Mononuclear cell (primary cell): ENCODE results near the gene PON2. TPM values are rescaled to one million over a fixed set of nuclear protein-coding genes. Genes with fewer than 3 reads are reported as not detected.

Experiments
- H3K27me3 ChIP-seq: 2 replicates; pipeline ENCODE4 v1.6.0; 2011; ENCODE audit warnings: low read length, control low read depth; ENCODE audit not compliant: insufficient read depth
- H3K4me1 ChIP-seq: 2 replicates; pipeline ENCODE4 v1.5.1; 2011; ENCODE audit warnings: mild to moderate bottlenecking, low read length, control low read depth; ENCODE audit not compliant: insufficient read depth
- H3K4me3 ChIP-seq: 2 replicates; pipeline ENCODE4 v1.5.1; 2011; ENCODE audit warnings: mild to moderate bottlenecking, low read length, moderate library complexity
- H3K9me3 ChIP-seq: 2 replicates; pipeline ENCODE4 v1.5.1; 2011; ENCODE audit warnings: low read depth, mild to moderate bottlenecking, control low read depth, low read length
- total RNA-seq: library from RNA; depleted of rRNA; stranded (reverse); fragments of >200 nt; gene quantifications from one replicate; pipeline ENCODE4 v1.2.3, GENCODE V29; 2012

The PON2 gene
- total RNA-seq, 1 donor, result 7.6 TPM

- H3K4me1 ChIP-seq, result peaks cover 9% of the 10 kb centered on the region
- no peaks in the 10 kb centered on the region for H3K9me3 ChIP-seq
- no peak overlapping the region for H3K4me3 ChIP-seq
- no peaks in the 10 kb centered on the region for H3K27me3 ChIP-seq
Observed at GRCh38 chr7:95429241-95429990, 5.4 kb downstream of the PON2 start.

GRCh38 chr7:95427914-95428516 is 6.8 kb downstream of the PON2 start:
- Histone ChIP-seq H3K9me3 (no peaks in the 10 kb centered on the region), H3K4me3 (no peak overlapping the region), H3K4me1 (no peaks in the 10 kb centered on the region), H3K27me3 (no peaks in the 10 kb centered on the region)

- H3K27me3 ChIP-seq, result no peaks in the 10 kb centered on the region
- no peak overlapping the region for H3K4me3 ChIP-seq
- no peaks in the 10 kb centered on the region for H3K9me3 ChIP-seq
Observed at GRCh38 chr7:95427166-95427565, 7.7 kb downstream of the PON2 start.

GRCh38 chr7:95425694-95426093 is 9.1 kb downstream of the PON2 start:
- H3K9me3 ChIP-seq, result no peaks in the 10 kb centered on the region
- H3K4me1 ChIP-seq, result no peaks in the 10 kb centered on the region
- no peak overlapping the region for H3K4me3 ChIP-seq
- no peaks in the 10 kb centered on the region for H3K27me3 ChIP-seq

More at GRCh38 chr7:95427166-95427565, 7.7 kb downstream of the PON2 start:
- H3K4me1 ChIP-seq, result no peaks in the 10 kb centered on the region

GRCh38 chr7:95424716-95425115 is 10.1 kb downstream of the PON2 start:
- Histone ChIP-seq H3K4me1 (no peaks in the 10 kb centered on the region), H3K4me3 (no peak overlapping the region), H3K9me3 (no peaks in the 10 kb centered on the region), H3K27me3 (no peaks in the 10 kb centered on the region)

- Histone ChIP-seq H3K9me3 (no peaks in the 10 kb centered on the region), H3K4me1 (no peaks in the 10 kb centered on the region), H3K4me3 (no peak overlapping the region), H3K27me3 (no peaks in the 10 kb centered on the region)
Observed at GRCh38 chr7:95421847-95422444, 12.9 kb downstream of the PON2 start.

- no peak overlapping the region for H3K4me3 ChIP-seq
- no peaks in the 10 kb centered on the region for H3K27me3 ChIP-seq
- no peaks in the 10 kb centered on the region for H3K4me1 ChIP-seq
- no peaks in the 10 kb centered on the region for H3K9me3 ChIP-seq
Observed at GRCh38 chr7:95421000-95421846, 13.6 kb downstream of the PON2 start.

- no peaks in the 10 kb centered on the region for H3K9me3 ChIP-seq
- no peak overlapping the region for H3K4me3 ChIP-seq
- H3K4me1 ChIP-seq, result no peaks in the 10 kb centered on the region
- no peaks in the 10 kb centered on the region for H3K27me3 ChIP-seq
Observed at GRCh38 chr7:95412075-95412474, 22.8 kb downstream of the PON2 start.

GRCh38 chr7:95411666-95412065 is 23.2 kb downstream of the PON2 start:
- no peak overlapping the region for H3K4me3 ChIP-seq
- H3K9me3 ChIP-seq, result no peaks in the 10 kb centered on the region
- H3K4me1 ChIP-seq, result no peaks in the 10 kb centered on the region
- H3K27me3 ChIP-seq, result no peaks in the 10 kb centered on the region

- Histone ChIP-seq H3K9me3 (no peaks in the 10 kb centered on the region), H3K4me1 (no peaks in the 10 kb centered on the region), H3K4me3 (no peak overlapping the region), H3K27me3 (no peaks in the 10 kb centered on the region)
Observed at GRCh38 chr7:95411036-95411435, 23.8 kb downstream of the PON2 start.

- no peaks in the 10 kb centered on the region for H3K4me1 ChIP-seq
- H3K4me3 ChIP-seq, result no peak overlapping the region
- H3K9me3 ChIP-seq, result no peaks in the 10 kb centered on the region
- no peaks in the 10 kb centered on the region for H3K27me3 ChIP-seq
Observed at GRCh38 chr7:95407751-95408150, 27.1 kb downstream of the PON2 start.

- Histone ChIP-seq H3K27me3 (no peaks in the 10 kb centered on the region), H3K4me1 (no peaks in the 10 kb centered on the region), H3K4me3 (no peak overlapping the region), H3K9me3 (no peaks in the 10 kb centered on the region)
Observed at GRCh38 chr7:95405800-95406199, 29.0 kb downstream of the PON2 start.

GRCh38 chr7:95405208-95405607 is 29.6 kb downstream of the PON2 start:
- no peaks in the 10 kb centered on the region for H3K9me3 ChIP-seq
- no peak overlapping the region for H3K4me3 ChIP-seq
- no peaks in the 10 kb centered on the region for H3K4me1 ChIP-seq
- no peaks in the 10 kb centered on the region for H3K27me3 ChIP-seq

GRCh38 chr7:95404316-95404865 is 30.4 kb downstream of the PON2 start:
- Histone ChIP-seq H3K9me3 (no peaks in the 10 kb centered on the region), H3K4me3 (no peak overlapping the region), H3K4me1 (no peaks in the 10 kb centered on the region), H3K27me3 (no peaks in the 10 kb centered on the region)
